ENCODE measurements around the gene SYNE2.
A peak's percentile ranks its signal among the peaks of the same experiment; 100 is the strongest.
"Not testable (repeated sequence)": the region's sequence is repeated elsewhere in the genome, so short reads cannot be mapped to it uniquely, and the experiment has no call there.

The SYNE2 gene

GRCh38 chr14:64089920-64090319, 237.1 kb downstream of the SYNE2 start:
- peak; percentile 60 for DNase-seq

GRCh38 chr14:64091217-64091616, 238.4 kb downstream of the SYNE2 start:
- DNase-seq: no peak

GRCh38 chr14:64092338-64092737, 239.5 kb downstream of the SYNE2 start:
- DNase-seq: no peak

GRCh38 chr14:64092940-64093339, 240.1 kb downstream of the SYNE2 start:
- DNase-seq: no peak

GRCh38 chr14:64095620-64096019, 242.8 kb downstream of the SYNE2 start:
- no peak for DNase-seq

GRCh38 chr14:64098120-64098519, 245.3 kb downstream of the SYNE2 start:
- DNase-seq: no peak

- DNase-seq: no peak
These were observed 254.6 kb downstream of the SYNE2 start for GRCh38 chr14:64107438-64107837.

- no peak for DNase-seq
These were observed 257.2 kb downstream of the SYNE2 start for GRCh38 chr14:64109819-64110554.

GRCh38 chr14:64110802-64111201, 258.0 kb downstream of the SYNE2 start:
- no peak for DNase-seq

- DNase-seq: no peak
These were observed 260.3 kb downstream of the SYNE2 start for GRCh38 chr14:64112867-64113678.

- DNase-seq: peak; percentile 75
These were observed 261.4 kb downstream of the SYNE2 start for GRCh38 chr14:64114166-64114565.

GRCh38 chr14:64114796-64115195, 262.0 kb downstream of the SYNE2 start:
- DNase-seq: no peak

- no peak for DNase-seq
These were observed 262.6 kb downstream of the SYNE2 start for GRCh38 chr14:64115401-64115800.

GRCh38 chr14:64117671-64118402, 265.0 kb downstream of the SYNE2 start:
- no peak for DNase-seq

GRCh38 chr14:64118403-64118742, 265.6 kb downstream of the SYNE2 start:
- DNase-seq: not testable (repeated sequence)

- DNase-seq: no peak
These were observed 266.1 kb downstream of the SYNE2 start for GRCh38 chr14:64118892-64119291.

GRCh38 chr14:64119500-64119899, 266.7 kb downstream of the SYNE2 start:
- no peak for DNase-seq

GRCh38 chr14:64119980-64120379, 267.2 kb downstream of the SYNE2 start:
- DNase-seq: no peak

GRCh38 chr14:64123241-64123822, 270.5 kb downstream of the SYNE2 start:
- DNase-seq: no peak

GRCh38 chr14:64125270-64125669, 272.5 kb downstream of the SYNE2 start:
- DNase-seq: no peak

GRCh38 chr14:64126548-64126947, 273.7 kb downstream of the SYNE2 start:
- DNase-seq: no peak

- no peak for DNase-seq
These were observed 285.0 kb downstream of the SYNE2 start for GRCh38 chr14:64137657-64138290.

Measured in islet precursor cell (in vitro differentiated cells).